Epidermal melanocyte (primary cell): ENCODE data around the gene SND1.

Experiments
- DNase-seq: peaks from one replicate; pipeline ENCODE4 v3.0.0; 2011; ENCODE audit warnings: low spot score; ENCODE audit not compliant: insufficient read length

Gene SND1

GRCh38 chr7:128014811-128015210 lies 362.8 kb downstream of the SND1 start:
- no peak for DNase-seq

GRCh38 chr7:128017460-128017859 lies 365.5 kb downstream of the SND1 start:
- DNase-seq, result no peak

GRCh38 chr7:128017862-128018845 lies 366.2 kb downstream of the SND1 start:
- DNase-seq, result no peak

- no peak for DNase-seq
These were observed 367.3 kb downstream of the SND1 start for GRCh38 chr7:128019288-128019687.

- DNase-seq, result no peak
These were observed 368.2 kb downstream of the SND1 start for GRCh38 chr7:128020159-128020558.

- DNase-seq, result no peak
These were observed 369.4 kb downstream of the SND1 start for GRCh38 chr7:128021366-128021765.

- DNase-seq, result no peak
These were observed 370.9 kb downstream of the SND1 start for GRCh38 chr7:128022631-128023532.

GRCh38 chr7:128024151-128024550 lies 372.2 kb downstream of the SND1 start:
- DNase-seq, result no peak

GRCh38 chr7:128025380-128025779 lies 373.4 kb downstream of the SND1 start:
- DNase-seq, result no peak

- no peak for DNase-seq
These were observed 373.8 kb downstream of the SND1 start for GRCh38 chr7:128025819-128026218.

GRCh38 chr7:128026551-128026950 lies 374.6 kb downstream of the SND1 start:
- DNase-seq, result no peak

- no peak for DNase-seq
These were observed 375.5 kb downstream of the SND1 start for GRCh38 chr7:128027485-128027980.

GRCh38 chr7:128029405-128029995 lies 377.5 kb downstream of the SND1 start:
- no peak for DNase-seq

- DNase-seq, result no peak
These were observed 378.3 kb downstream of the SND1 start for GRCh38 chr7:128030263-128030653.

GRCh38 chr7:128030654-128031611 lies 378.9 kb downstream of the SND1 start, which contains the start of gene LRRC4:
Gene LRRC4, minus strand, starts transcription at chr7:128031437. Its CDS starts 797 bp downstream, at chr7:128030640.
- DNase-seq, result peak; percentile 46

- DNase-seq, result peak; percentile 85
These were observed 380.1 kb downstream of the SND1 start for GRCh38 chr7:128031901-128032604.

- DNase-seq, result no peak
These were observed 380.7 kb downstream of the SND1 start for GRCh38 chr7:128032605-128033235.

- DNase-seq, result no peak
These were observed 381.3 kb downstream of the SND1 start for GRCh38 chr7:128033246-128033645.

- no peak for DNase-seq
These were observed 382.8 kb downstream of the SND1 start for GRCh38 chr7:128034825-128035224.
